ENCODE data around the gene TM2D1. TPM values are rescaled to one million over a fixed set of nuclear protein-coding genes. Genes with fewer than 3 reads are reported as not detected.
A peak's percentile ranks its signal among the peaks of the same experiment; 100 is the strongest.

The TM2D1 gene
- total and polyA plus RNA-seq, 10 donors = 17.0 to 68.6 (median 46.3) TPM

GRCh38 chr1:61748566-61748965, 23.6 kb upstream of the TM2D1 start:
- TF ChIP-seq POLR2AphosphoS5 (IDR thresholded peaks at IDR 0.05) (no peak), POLR2A (IDR thresholded peaks at IDR 0.05) (no peak)
- TF ChIP-seq, protein P1, sequence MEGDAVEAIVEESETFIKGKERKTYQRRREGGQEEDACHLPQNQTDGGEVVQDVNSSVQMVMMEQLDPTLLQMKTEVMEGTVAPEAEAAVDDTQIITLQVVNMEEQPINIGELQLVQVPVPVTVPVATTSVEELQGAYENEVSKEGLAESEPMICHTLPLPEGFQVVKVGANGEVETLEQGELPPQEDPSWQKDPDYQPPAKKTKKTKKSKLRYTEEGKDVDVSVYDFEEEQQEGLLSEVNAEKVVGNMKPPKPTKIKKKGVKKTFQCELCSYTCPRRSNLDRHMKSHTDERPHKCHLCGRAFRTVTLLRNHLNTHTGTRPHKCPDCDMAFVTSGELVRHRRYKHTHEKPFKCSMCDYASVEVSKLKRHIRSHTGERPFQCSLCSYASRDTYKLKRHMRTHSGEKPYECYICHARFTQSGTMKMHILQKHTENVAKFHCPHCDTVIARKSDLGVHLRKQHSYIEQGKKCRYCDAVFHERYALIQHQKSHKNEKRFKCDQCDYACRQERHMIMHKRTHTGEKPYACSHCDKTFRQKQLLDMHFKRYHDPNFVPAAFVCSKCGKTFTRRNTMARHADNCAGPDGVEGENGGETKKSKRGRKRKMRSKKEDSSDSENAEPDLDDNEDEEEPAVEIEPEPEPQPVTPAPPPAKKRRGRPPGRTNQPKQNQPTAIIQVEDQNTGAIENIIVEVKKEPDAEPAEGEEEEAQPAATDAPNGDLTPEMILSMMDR (IDR thresholded peaks at IDR 0.05 in 8 of 11, conservative IDR thresholded peaks at IDR 0.05 in 3 of 11) = no peak
- Histone ChIP-seq H3K27ac (no peak overlapping the region), H3K4me1 (peaks cover 0 to 18% (median 4%) of the 10 kb centered on the region in 6 donors), H3K27me3 (replicated peaks in 1 of 7) (no peaks in the 10 kb centered on the region), H3K9me3 (no peaks in the 10 kb centered on the region), H3K36me3 (no peaks in the 10 kb centered on the region), H3K4me3 (no peak overlapping the region)
- WGBS, 5 donors = 87 to 100% (median 97%) methylated on average over 4 of the region's 4 CpGs
- intact Hi-C loops (cut with DNase I; ENCODE audit: low total_unique reads) = no loop called here
- no peak for DNase-seq

DNA sequence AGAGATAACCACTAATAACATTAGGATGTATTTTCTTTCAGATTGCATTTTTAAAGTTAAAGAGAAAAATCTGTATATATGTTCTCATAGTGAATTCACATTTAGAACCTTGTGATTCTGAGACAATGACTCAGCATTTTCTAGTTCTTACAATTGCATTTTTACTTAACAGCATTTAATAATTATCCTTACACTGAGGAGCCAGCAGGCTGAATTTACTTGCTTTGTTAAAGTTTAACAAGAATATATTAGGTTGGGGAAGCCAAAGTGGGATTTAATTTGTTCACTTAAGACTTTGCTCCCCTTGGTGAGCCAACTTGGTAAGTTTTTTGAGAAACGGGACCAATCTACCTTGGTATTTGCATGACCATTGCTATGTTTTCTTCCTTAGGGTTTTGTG, 21.9 kb upstream of the TM2D1 start:
- Histone ChIP-seq H3K9me3 (no peaks in the 10 kb centered on the region), H3K27ac (peak overlapping the region in 1 of 8 donors; percentile 12)
- intact Hi-C loops (cut with DNase I; ENCODE audit: low total_unique reads) = no loop called here

GRCh38 chr1:61743716-61744580, 19.0 kb upstream of the TM2D1 start:
- TF ChIP-seq POLR2A (IDR thresholded peaks at IDR 0.05) = no peak
- no peak for TF ChIP-seq POLR2AphosphoS5 (IDR thresholded peaks at IDR 0.05)
- TF ChIP-seq, protein P1 (IDR thresholded peaks at IDR 0.05 in 8 of 11, conservative IDR thresholded peaks at IDR 0.05 in 3 of 11) = no peak
- no peaks in the 10 kb centered on the region for H3K9me3 ChIP-seq
- 90 to 94% (median 90%) methylated on average over 6 of the region's 6 CpGs for WGBS, 5 donors
- intact Hi-C loops (cut with DNase I; ENCODE audit: low total_unique reads) = no loop called here
- peaks cover 0 to 13% (median 0%) of the 10 kb centered on the region in 7 donors for H3K27me3 ChIP-seq (replicated peaks in 1 of 7)
- H3K36me3 ChIP-seq = no peaks in the 10 kb centered on the region
- DNase-seq = no peak
- peaks cover 7 to 44% (median 22%) of the 10 kb centered on the region in 6 donors for H3K4me1 ChIP-seq
- peak overlapping the region in 7 of 8 donors; percentile 89 to 94 (median 92) for H3K27ac ChIP-seq
- peak overlapping the region in 1 of 8 donors; percentile 79 for H3K4me3 ChIP-seq

More for the DNA sequence above, 21.9 kb upstream of the TM2D1 start:
- no peaks in the 10 kb centered on the region for H3K36me3 ChIP-seq
- TF ChIP-seq, protein P1 (IDR thresholded peaks at IDR 0.05 in 8 of 11, conservative IDR thresholded peaks at IDR 0.05 in 3 of 11) = no peak
- TF ChIP-seq POLR2A (IDR thresholded peaks at IDR 0.05) = no peak
- no peak for TF ChIP-seq POLR2AphosphoS5 (IDR thresholded peaks at IDR 0.05)
- H3K27me3 ChIP-seq (replicated peaks in 1 of 7) = peaks cover 0 to 13% (median 0%) of the 10 kb centered on the region in 7 donors
- peaks cover 1 to 33% (median 13%) of the 10 kb centered on the region in 6 donors for H3K4me1 ChIP-seq
- DNase-seq = no peak
- no peak overlapping the region for H3K4me3 ChIP-seq
- 0 to 95% (median 44%) methylated on average over 1 of the region's 1 CpG for WGBS, 5 donors

DNA sequence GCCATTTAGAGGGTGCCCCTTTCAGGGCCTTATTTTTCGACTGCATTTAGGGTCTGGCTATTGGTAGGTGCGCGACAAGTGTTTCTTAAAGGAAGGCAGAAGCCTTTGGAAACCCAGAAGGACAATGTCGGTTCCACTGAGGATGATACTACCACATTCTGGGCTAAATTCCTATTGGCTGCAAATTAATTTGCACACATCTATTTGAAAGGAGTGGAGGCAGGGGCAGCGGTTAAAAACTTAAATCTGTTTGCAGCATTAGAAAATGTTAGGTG, 18.4 kb upstream of the TM2D1 start:
- H3K36me3 ChIP-seq = no peaks in the 10 kb centered on the region
- no peak for DNase-seq
- H3K4me3 ChIP-seq = peak overlapping the region in 6 of 8 donors; percentile 71 to 94 (median 84)
- peaks cover 7 to 44% (median 22%) of the 10 kb centered on the region in 6 donors for H3K4me1 ChIP-seq
- peaks cover 0 to 13% (median 0%) of the 10 kb centered on the region in 7 donors for H3K27me3 ChIP-seq (replicated peaks in 1 of 7)
- H3K27ac ChIP-seq = peak overlapping the region; percentile 84 to 94 (median 91)
- 62 to 72% (median 69%) methylated on average over 5 of the region's 5 CpGs for WGBS, 5 donors
- TF ChIP-seq, protein P1 (IDR thresholded peaks at IDR 0.05 in 8 of 11, conservative IDR thresholded peaks at IDR 0.05 in 3 of 11) = no peak
- TF ChIP-seq POLR2AphosphoS5 (IDR thresholded peaks at IDR 0.05) = no peak
- TF ChIP-seq POLR2A (IDR thresholded peaks at IDR 0.05) = no peak
- intact Hi-C loops (cut with DNase I; ENCODE audit: low total_unique reads) = no loop called here
- H3K9me3 ChIP-seq = no peaks in the 10 kb centered on the region
